Left kidney (tissue), 2 donors: ENCODE measurements around the gene SYNDIG1. TPM values are rescaled to one million over a fixed set of nuclear protein-coding genes. Genes with fewer than 3 reads are reported as not detected.
A peak's percentile ranks its signal among the peaks of the same experiment; 100 is the strongest.

Experiments
- DNase-seq: peaks from one replicate; pipeline ENCODE4 v3.0.0-alpha.2; 2013
- polyA plus RNA-seq: library from polyadenylated mRNA; unstranded; fragments of 120-200 nt; gene quantifications from one replicate; pipeline ENCODE4 v1.2.1, GENCODE V29; 2013; ENCODE audit not compliant: insufficient read length

Gene SYNDIG1
- polyA plus RNA-seq, 1 donor, result 6.5 TPM

DNA sequence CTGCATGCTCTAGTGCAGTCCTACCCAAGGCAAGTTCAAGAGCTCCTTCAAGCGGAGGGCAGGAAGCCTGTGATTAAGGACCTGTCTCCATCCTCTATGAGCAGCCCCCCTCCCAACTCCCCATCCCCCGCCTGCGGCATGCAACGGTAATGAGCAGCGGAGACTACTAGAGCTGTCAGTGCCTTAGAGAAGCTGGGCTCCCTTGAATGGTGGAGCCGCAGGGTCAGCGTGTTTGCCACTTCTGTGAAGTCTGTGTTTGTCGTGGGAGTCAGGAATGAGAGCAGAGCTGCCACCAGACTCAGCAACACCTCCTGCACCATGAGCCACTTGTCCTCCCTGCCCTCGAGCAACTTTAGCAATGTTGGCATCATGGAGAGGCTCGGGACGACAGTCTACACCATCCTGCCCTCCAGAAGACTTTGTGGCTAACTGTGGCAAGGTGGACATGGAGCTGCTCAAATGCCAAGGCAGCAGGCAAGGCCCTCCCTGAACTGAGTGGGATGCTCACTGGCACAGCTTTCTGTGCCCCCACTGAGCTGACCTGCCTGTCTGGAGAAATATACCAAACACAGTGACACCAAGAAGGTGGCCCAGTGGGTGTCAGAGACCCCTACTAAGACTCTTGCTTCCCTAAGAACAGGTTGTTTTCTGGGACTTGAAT is 23.8 kb upstream of the SYNDIG1 start:
- DNase-seq, result peak; percentile 40

DNA sequence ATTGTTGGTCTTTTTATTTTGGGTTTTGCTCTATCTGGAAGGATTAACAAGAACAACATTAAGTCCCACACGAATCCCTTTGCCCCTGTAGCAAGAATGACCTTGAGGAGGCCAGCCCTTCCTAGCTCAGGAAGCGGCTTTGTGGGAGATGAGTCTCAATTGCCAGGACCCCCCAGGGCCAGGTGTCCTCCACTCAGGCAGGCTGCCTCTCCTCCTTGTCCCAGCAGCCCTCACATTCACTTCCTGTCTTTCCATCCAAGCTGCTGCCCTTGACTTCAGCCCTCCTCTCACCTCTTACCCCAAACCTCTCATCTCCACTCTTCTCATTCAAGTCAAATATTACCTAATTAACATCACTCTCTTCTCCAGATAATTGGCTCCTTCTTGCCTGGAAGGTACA is 22.6 kb upstream of the SYNDIG1 start:
- no peak for DNase-seq

GRCh38 chr20:24448170-24448569 is 21.3 kb upstream of the SYNDIG1 start:
- no peak for DNase-seq

- no peak for DNase-seq
These were observed 20.3 kb upstream of the SYNDIG1 start for GRCh38 chr20:24449026-24449720.

GRCh38 chr20:24450177-24450576 is 19.3 kb upstream of the SYNDIG1 start:
- no peak for DNase-seq

GRCh38 chr20:24450624-24451376 is 18.6 kb upstream of the SYNDIG1 start:
- DNase-seq, result no peak

- DNase-seq, result no peak
These were observed 18.0 kb upstream of the SYNDIG1 start for GRCh38 chr20:24451428-24451827.

DNA sequence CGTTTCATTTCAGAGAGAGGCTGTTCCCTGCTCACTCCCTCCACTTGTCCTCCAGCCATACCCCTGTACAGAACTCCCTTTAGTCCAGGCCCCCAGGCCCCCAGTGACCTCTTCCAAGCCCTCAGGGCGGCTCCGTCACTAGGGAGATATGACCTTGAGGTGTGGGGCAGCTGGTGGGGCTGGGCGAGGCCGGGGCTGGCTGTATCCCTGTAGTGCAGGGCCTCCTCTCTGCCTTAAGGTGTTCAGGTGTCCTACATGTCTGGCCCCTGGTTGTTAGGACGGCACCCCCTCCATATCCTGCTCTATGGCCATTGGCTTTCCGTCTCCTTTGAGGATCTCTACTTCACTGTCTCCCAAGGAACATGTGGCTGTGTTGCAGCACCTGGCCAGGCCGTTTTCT is 17.4 kb upstream of the SYNDIG1 start:
- DNase-seq, result no peak

GRCh38 chr20:24452498-24453127 is 16.8 kb upstream of the SYNDIG1 start:
- no peak for DNase-seq

DNA sequence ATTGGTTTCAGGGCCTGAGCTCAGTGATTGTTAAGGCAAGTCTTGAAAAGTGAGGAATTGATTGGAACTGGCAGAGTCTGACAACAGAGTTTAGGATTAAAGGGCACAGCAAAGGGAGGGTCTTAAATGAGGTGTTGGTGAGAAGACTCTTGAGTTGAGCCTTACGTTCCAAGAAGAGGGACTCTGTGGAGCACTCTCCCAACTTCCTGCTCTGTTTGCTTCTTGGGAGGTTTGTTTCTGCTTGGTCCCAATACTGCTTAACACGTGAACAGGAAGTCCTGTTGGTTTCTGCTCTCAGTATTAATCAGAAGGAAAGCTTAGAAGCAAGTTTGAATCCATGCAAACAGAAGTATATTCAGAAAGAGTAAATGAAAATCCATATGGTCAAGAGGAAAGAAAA is 15.6 kb upstream of the SYNDIG1 start:
- no peak for DNase-seq

GRCh38 chr20:24455081-24455480 is 14.3 kb upstream of the SYNDIG1 start:
- no peak for DNase-seq

DNA sequence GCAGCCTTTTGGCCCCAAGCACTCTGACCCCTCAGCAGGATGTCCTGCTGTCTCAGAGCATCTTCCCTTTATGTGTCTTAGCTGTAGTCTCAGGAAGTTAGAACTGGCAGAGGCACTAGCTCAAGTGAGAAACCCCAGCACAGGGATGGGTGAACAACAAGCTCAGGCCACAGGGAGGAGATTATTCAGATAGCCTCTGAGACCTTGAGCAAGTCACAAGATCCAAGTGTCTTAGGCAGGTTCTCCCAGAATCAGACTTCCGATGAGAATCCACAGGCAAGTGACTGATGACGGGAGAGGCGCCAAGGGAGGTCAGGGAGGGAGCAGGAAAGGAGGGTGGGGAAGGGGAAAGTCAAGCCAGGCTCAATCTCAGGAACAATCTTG is 13.0 kb upstream of the SYNDIG1 start:
- DNase-seq, result no peak

DNA sequence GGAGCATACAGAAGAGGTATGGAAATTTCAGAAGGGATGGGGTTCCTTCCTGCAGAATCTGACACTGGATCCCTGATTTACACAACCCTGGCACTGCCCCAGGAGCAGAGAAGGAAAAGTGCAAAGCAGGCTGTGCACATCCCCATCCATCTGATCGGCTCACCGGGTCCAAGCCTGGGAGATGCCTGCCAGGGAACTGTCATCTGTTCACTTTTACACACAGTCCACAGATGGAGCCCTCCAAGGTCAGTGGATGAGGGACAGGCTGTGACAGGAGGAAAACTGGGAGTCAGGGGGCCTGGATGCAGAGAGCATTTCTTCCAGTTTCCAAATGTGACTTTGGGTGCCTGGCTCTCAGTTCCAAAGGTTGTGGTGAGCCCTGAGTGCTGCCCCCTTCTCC is 11.0 kb upstream of the SYNDIG1 start:
- DNase-seq, result no peak

DNA sequence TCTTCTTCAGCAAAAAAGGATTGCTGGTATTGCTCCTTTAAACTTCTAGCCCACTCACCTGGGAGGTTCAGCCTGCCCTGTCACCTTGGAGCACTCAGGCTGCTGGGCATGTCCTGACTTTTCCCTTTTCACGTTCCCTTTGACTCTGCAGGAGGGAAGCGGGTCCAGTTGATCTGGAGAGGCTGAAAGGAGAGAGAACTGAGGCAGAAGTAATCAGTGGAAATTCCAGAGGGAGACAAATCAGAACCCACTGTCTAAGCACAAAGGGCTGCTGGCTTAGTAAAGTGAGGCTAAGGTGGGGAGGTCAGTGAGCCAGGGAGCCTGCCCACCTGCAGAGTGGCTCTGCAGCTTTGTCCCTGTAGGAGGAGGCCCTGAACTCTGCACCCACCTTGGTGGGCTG is 9.7 kb upstream of the SYNDIG1 start:
- DNase-seq, result no peak

GRCh38 chr20:24460712-24461111 is 8.7 kb upstream of the SYNDIG1 start:
- no peak for DNase-seq

DNA sequence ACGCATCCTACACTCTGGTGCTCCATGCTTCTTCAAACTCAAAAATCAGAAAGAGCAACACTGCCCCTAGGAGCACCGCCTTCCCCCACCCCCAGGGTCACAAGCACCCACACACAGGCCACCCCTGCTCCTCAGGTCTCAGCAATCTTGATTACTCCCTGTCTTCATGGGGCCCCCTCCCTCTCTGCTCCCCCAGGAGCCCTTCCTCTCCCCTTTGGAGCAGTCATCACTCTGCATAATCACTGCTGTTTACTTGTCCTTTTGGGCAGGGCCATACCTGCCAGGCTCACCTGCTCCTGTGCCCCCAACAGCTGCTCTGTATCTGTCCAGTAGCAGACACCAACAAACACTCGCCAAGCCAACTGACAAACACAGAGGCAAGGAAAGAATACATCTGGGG is 7.6 kb upstream of the SYNDIG1 start:
- DNase-seq, result no peak

DNA sequence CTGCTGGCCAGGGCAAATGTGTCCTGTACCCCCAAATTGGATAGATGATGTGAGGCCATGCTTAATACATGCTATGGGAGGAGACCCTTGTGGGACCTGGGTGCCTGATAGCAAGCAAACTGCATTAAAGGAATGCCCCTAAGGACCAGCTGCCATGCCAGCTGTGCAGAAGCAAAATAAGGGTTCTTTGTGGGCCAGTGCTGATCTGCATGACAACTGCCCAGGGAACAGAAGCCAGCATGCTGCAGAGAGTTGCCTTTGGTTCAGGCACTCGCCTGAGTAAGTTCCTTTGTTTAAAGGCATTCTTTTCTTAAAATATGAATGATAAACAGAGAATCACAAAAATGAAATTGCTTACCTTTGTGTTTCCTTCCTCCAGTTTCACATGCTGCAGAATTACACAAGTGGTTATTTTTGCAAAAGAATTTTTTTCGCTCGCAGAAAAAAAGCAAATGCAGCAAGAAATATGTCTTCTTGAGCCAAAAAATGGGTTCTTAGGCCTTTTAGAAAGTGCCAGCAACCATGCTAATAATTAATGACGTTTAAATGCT is 6.9 kb upstream of the SYNDIG1 start:
- no peak for DNase-seq

- DNase-seq, result no peak
These were observed 4.3 kb upstream of the SYNDIG1 start for GRCh38 chr20:24465159-24465558.

GRCh38 chr20:24465730-24466129 is 3.7 kb upstream of the SYNDIG1 start:
- no peak for DNase-seq

GRCh38 chr20:24468401-24469115 is 871 bp upstream of the SYNDIG1 start:
- no peak for DNase-seq

DNA sequence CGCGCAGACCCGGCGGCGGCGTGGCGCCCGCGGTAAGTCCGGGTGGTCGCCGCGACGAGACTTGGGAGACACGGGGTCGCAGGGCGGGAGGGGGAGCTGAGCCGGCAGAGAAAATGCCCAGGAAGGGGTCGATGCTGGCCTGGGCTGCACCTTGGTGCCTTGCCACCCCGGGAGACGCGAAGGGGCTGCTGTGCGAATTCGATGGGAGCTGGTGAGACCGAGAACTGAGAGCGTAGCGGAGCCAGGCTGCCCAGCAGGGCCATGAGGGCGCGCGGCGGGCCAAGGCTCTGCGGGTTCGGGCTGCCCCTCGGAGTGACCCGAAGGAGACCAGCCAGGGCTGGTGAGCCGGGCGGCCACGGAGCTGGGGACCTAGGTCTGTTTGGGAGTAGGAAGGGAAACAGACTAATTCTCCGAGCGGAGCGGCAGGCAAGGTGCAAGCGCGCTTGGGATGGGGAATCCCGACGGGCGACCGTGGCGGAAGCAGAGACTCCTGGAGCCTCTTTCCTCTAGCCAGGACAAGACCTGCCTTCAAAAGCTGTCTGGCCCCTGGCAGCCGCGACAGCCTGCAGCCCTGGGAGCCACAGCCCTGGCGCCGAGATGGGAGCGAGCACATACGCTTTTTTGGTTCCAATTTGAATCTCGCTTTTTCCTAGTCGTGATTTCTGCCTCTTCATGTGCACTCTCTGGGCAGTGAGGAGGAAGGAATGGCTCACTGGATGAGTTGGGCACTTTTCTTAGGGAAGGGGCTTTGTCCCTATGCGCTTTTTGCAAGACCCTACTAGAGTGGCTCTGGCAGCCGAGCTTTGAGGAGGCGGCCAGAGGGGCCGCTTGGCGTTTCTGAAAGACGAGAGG is 691 bp downstream of the SYNDIG1 start:
- peak; percentile 29 for DNase-seq
